NB4 (cell line): Measurements from ENCODE around the gene PCDHGA7.
"Not testable (repeated sequence)": the region's sequence is repeated elsewhere in the genome, so short reads cannot be mapped to it uniquely, and the experiment has no call there.

Experiments used
- DNase-seq: peaks from one replicate; pipeline ENCODE4 v3.0.0; 2010; ENCODE audit warnings: low read depth
- H3K4me3 ChIP-seq: one replicate; pipeline ENCODE4 v1.5.1; 2011; ENCODE audit warnings: mild to moderate bottlenecking, low read depth, low read length, moderate library complexity
- CTCF ChIP-seq: IDR thresholded peaks from one replicate; pipeline ENCODE4 v1.5.1; 2012; ENCODE audit warnings: low read depth, low read length
- MAX ChIP-seq: IDR thresholded peaks from 2 replicates; pipeline ENCODE4 v1.6.1; 2011; ENCODE audit warnings: low read depth, low read length
- MYC ChIP-seq: IDR thresholded peaks from 2 replicates; pipeline ENCODE4 v1.6.1; 2011; ENCODE audit warnings: low read depth, low read length
- POLR2A ChIP-seq: IDR thresholded peaks from 2 replicates; pipeline ENCODE4 v1.6.1; 2011; ENCODE audit warnings: mild to moderate bottlenecking; ENCODE audit not compliant: insufficient read length; ENCODE audit errors: extremely low read depth

The PCDHGA7 gene

DNA sequence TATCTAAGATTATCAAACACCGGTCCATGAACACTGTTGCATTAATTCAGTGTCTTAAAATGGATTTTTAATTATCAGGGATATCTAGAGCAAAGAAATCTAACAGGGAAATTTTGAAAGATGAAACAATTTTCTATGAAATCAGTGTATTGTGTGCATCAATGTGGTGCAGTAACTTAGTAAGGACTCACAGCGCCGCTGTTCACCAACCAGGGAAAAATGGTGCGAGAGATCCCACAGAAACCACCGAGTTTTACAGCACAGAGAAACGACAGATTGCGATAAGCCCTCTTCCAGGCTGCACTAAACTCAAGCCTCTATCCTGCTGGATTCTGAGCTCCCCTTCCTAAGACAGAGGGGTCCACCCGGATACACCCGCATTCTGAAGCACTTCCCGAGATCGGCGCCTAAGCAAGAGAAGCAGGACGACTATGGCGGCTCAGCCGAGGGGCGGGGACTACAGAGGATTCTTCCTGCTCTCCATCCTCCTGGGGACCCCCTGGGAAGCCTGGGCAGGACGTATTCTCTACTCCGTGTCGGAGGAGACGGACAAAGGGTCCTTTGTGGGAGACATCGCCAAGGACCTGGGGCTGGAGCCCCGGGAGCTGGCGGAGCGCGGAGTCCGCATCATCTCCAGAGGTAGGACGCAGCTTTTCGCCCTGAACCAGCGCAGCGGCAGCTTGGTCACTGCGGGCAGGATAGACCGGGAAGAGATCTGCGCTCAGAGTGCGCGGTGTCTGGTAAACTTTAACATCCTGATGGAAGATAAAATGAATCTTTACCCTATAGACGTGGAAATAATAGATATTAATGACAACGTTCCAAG lies at the start of gene PCDHGA7:
Gene PCDHGA7 (plus strand): TSS at position 274 of the 826 bp plus-strand sequence. CDS start 158 bp downstream, at position 432.
- no peak within 1 kb of the TSS for H3K4me3 ChIP-seq
- DNase-seq = peak; percentile 28
- TF ChIP-seq MAX = no peak
- TF ChIP-seq CTCF = peak; percentile 18
- no peak for TF ChIP-seq POLR2A

GRCh38 chr5:141338538-141339306 lies 43.8 kb upstream of the PCDHGA7 start, which contains the start of gene PCDHGA2:
PCDHGA2 (plus strand) TSS chr5:141338760.
- H3K4me3 ChIP-seq = no peak within 1 kb of the TSS
- TF ChIP-seq POLR2A = no peak
- peak; percentile 6 for TF ChIP-seq CTCF
- no peak for DNase-seq

DNA sequence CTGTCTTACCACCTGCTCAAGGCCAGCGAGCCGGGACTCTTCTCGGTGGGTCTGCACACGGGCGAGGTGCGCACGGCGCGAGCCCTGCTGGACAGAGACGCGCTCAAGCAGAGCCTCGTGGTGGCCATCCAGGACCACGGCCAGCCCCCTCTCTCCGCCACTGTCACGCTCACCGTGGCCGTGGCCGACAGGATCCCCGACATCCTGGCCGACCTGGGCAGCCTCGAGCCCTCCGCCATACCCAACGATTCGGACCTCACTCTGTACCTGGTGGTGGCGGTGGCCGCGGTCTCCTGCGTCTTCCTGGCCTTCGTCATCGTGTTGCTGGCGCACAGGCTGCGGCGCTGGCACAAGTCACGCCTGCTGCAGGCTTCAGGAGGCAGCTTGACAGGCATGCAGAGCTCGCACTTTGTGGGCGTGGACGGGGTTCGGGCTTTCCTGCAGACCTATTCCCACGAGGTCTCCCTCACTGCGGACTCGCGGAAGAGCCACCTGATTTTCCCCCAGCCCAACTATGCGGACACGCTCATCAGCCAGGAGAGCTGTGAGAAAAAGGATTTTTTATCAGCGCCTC lies 41.7 kb upstream of the PCDHGA7 start:
- not testable (repeated sequence) for H3K4me3 ChIP-seq, DNase-seq

- no peak overlapping the region for H3K4me3 ChIP-seq
- no peak for DNase-seq
- TF ChIP-seq MYC (no peak), POLR2A (no peak), MAX (no peak), CTCF (no peak)
These were observed 39.8 kb upstream of the PCDHGA7 start for GRCh38 chr5:141342773-141343172.

DNA sequence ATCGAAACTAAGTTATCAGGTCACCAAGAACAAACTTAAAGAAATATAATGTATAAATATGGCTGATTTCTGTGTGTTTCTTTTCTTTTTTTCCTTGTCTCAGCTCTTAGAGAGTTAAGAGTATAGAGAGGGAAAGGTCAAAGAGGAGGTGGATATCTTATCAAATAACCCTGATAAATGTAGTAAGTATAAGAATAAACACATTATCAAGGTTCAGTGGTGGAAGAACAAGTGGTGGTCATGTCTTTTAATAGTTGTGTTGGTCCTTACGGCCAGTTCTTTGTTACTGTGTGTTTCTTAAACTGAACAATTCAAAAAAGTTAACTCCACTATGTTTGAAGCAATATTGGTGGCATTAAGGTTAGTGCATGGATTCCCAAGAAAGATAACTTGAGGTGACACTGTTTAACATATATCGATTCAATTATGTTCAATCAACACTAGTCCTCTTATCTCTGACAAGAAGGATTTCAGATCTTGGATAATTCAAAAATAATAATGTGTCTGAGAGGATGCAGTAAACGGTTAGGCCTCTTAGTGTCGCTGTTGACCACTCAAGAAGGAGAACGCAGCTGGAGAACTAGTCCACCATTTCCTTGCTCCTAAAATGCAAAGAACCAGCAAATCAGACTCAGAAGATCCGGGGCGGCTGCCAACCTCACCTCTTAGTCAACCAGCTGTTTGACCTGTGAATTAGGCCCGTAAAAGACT lies 39.1 kb upstream of the PCDHGA7 start, which contains the start of gene PCDHGA3:
Gene PCDHGA3 (plus strand): TSS at position 588 of the 711 bp plus-strand sequence. CDS start 205 bp downstream, outside the sequence.
- peak; percentile 50 for DNase-seq
- TF ChIP-seq POLR2A = no peak
- peak; percentile 47 for TF ChIP-seq CTCF
- no peak for TF ChIP-seq MYC
- TF ChIP-seq MAX = no peak
- H3K4me3 ChIP-seq = no peak within 1 kb of the TSS

GRCh38 chr5:141343953-141344463 lies 38.5 kb upstream of the PCDHGA7 start:
- TF ChIP-seq MYC (no peak), MAX (no peak), POLR2A (no peak), CTCF (no peak)
- no peak overlapping the region for H3K4me3 ChIP-seq
- no peak for DNase-seq
